K562 (cell line): ENCODE results near the gene ORMDL2. TPM values are rescaled to one million over a fixed set of nuclear protein-coding genes. Genes with fewer than 3 reads are reported as not detected.

Experiments used
- BCOR ChIP-seq: fragments of 450-650 bp; IDR thresholded peaks from 2 replicates; pipeline ENCODE4 v1.6.1; 2016
- CBFB ChIP-seq: sonication (generic); formaldehyde crosslinking; IDR thresholded peaks from 2 replicates; pipeline ENCODE4 v1.4.0; 2020; ENCODE audit warnings: mild to moderate bottlenecking, missing genetic modification reagents
- EGR1 ChIP-seq: fragments of 450-650 bp; conservative IDR thresholded peaks from 2 replicates; pipeline ENCODE4 v1.6.1; 2017; ENCODE audit warnings: mild to moderate bottlenecking
- FOXJ3 ChIP-seq: sonication (generic); formaldehyde crosslinking; IDR thresholded peaks from 2 replicates; pipeline ENCODE4 v1.4.0; 2020; ENCODE audit warnings: mild to moderate bottlenecking, missing genetic modification reagents
- FOXK1 ChIP-seq: sonication (generic); formaldehyde crosslinking; IDR thresholded peaks from 2 replicates; pipeline ENCODE4 v1.8.0; 2022; ENCODE audit warnings: missing genetic modification reagents, mild to moderate bottlenecking, borderline replicate concordance
- KLF16 ChIP-seq: IDR thresholded peaks from 2 replicates; pipeline ENCODE4 v1.6.1; 2016; ENCODE audit warnings: antibody characterized with exemption
- MCM5 ChIP-seq: fragments of 450-650 bp; IDR thresholded peaks from 2 replicates; pipeline ENCODE4 v1.6.1; 2016; ENCODE audit warnings: low read depth
- MXI1 ChIP-seq: IDR thresholded peaks from 2 replicates; pipeline ENCODE4 v1.6.1; 2011; ENCODE audit warnings: low read depth, mild to moderate bottlenecking, improper control_type of control experiment, low read length
- NCOA4 ChIP-seq: fragments of 450-650 bp; IDR thresholded peaks from 2 replicates; pipeline ENCODE4 v1.6.1; 2018; ENCODE audit warnings: mild to moderate bottlenecking; ENCODE audit not compliant: partially characterized antibody
- NCOR1 ChIP-seq: fragments of 450-650 bp; IDR thresholded peaks from 2 replicates; pipeline ENCODE4 v1.6.1; 2016; ENCODE audit warnings: mild to moderate bottlenecking, moderate library complexity
- NR1H2 ChIP-seq: sonication (generic); formaldehyde crosslinking; IDR thresholded peaks from 2 replicates; pipeline ENCODE4 v1.4.0; 2020; ENCODE audit warnings: mild to moderate bottlenecking, missing genetic modification reagents
- NR3C1 ChIP-seq: sonication (generic); formaldehyde crosslinking; IDR thresholded peaks from 2 replicates; pipeline ENCODE4 v1.8.1; 2022; ENCODE audit warnings: missing genetic modification reagents
- PHF21A ChIP-seq: fragments of 450-650 bp; IDR thresholded peaks from 2 replicates; pipeline ENCODE4 v1.6.1; 2017; ENCODE audit warnings: low read depth, borderline replicate concordance
- PTBP1 ChIP-seq: fragments of 200-400 bp; formaldehyde crosslinking; IDR thresholded peaks from 2 replicates; pipeline ENCODE4 v1.6.1; 2017; ENCODE audit warnings: low read depth, low read length
- RBFOX2 ChIP-seq: fragments of 200-400 bp; formaldehyde crosslinking; IDR thresholded peaks from 2 replicates; pipeline ENCODE4 v1.6.1; 2017; ENCODE audit warnings: low read depth, mild to moderate bottlenecking, low read length, moderate library complexity
- SMARCA5 ChIP-seq: fragments of 450-650 bp; IDR thresholded peaks from 2 replicates; pipeline ENCODE4 v1.6.1; 2016
- SP2 ChIP-seq: IDR thresholded peaks from 2 replicates; pipeline ENCODE4 v1.6.1; 2011; ENCODE audit warnings: mild to moderate bottlenecking, low read depth, low read length, moderate library complexity; ENCODE audit not compliant: poor library complexity, severe bottlenecking; ENCODE audit errors: extremely low read depth
- TAL1 ChIP-seq: fragments of 450-650 bp; IDR thresholded peaks from 2 replicates; pipeline ENCODE4 v1.6.1; 2016; ENCODE audit warnings: mild to moderate bottlenecking
- TEAD4 ChIP-seq, 2 experiments: sonication (generic) in 1 of 2; formaldehyde crosslinking in 1 of 2; IDR thresholded peaks; 2 replicates each; pipeline versions ENCODE4 v1.6.1 to v1.8.0; 2012 to 2022; ENCODE audit warnings: borderline replicate concordance in 1 of 2, inconsistent platforms in 1 of 2, low read length in 1 of 2, mild to moderate bottlenecking in 1 of 2, missing genetic modification reagents in 1 of 2
- ZFP30 ChIP-seq: fragments of 250-450 bp; sonication (Bioruptor Pico); IDR thresholded peaks from 2 replicates; pipeline ENCODE4 v1.8.0; 2022; ENCODE audit warnings: moderate library complexity, mild to moderate bottlenecking, inconsistent platforms, borderline replicate concordance
- ZNF121 ChIP-seq: sonication (generic); formaldehyde crosslinking; conservative IDR thresholded peaks from 2 replicates; pipeline ENCODE4 v1.8.0; 2022; ENCODE audit warnings: missing genetic modification reagents
- ZNF143 ChIP-seq: sonication (generic); formaldehyde crosslinking; IDR thresholded peaks from 2 replicates; pipeline ENCODE4 v1.9.0; 2022; ENCODE audit warnings: mild to moderate bottlenecking, missing genetic modification reagents
- ZNF282 ChIP-seq: sonication (generic); formaldehyde crosslinking; IDR thresholded peaks from 2 replicates; pipeline ENCODE4 v1.8.1; 2023; ENCODE audit warnings: missing genetic modification reagents
- ZNF586 ChIP-seq: fragments of 450-650 bp; formaldehyde crosslinking; conservative IDR thresholded peaks from 2 replicates; pipeline ENCODE4 v1.4.0; 2020; ENCODE audit warnings: mild to moderate bottlenecking, moderate library complexity
- ZNF778 ChIP-seq: fragments of 450-650 bp; formaldehyde crosslinking; IDR thresholded peaks from 2 replicates; pipeline ENCODE4 v1.4.0; 2020; ENCODE audit warnings: mild to moderate bottlenecking, moderate library complexity
- polyA plus RNA-seq, 8 experiments: library from polyadenylated mRNA; depleted of rRNA in 4 of 8; stranded (reverse) in 5 of 8; unstranded in 3 of 8; fragments of >200 nt; fragmentation: Nextera tagmentation in 2 of 8; fragmentation: Illumina TruSeq in 1 of 8; extraction: Ambion mirVana in 2 of 8; extraction: Trizol in 1 of 8; gene quantifications; 2 replicates each; pipeline versions ENCODE4 v1.2.1 to v1.2.3, GENCODE V29; 2011 to 2014; ENCODE audit warnings: inconsistent platforms in 1 of 8, missing spikeins in 1 of 8
- total RNA-seq, 7 experiments: library from RNA; depleted of rRNA in 6 of 7; stranded (reverse); fragments of >200 nt in 6 of 7; fragmentation: Illumina TruSeq in 2 of 7; extraction: Trizol in 2 of 7; gene quantifications; 2 replicates each; pipeline versions ENCODE4 v1.2.1 to v1.2.3, GENCODE V29; 2011 to 2021; ENCODE audit warnings: low replicate concordance in 1 of 7
- TF ChIP-seq, protein P1 (sequence below), 2 experiments: fragments of 200-800 bp in 1 of 2; sonication (Bioruptor generic) in 1 of 2; sonication (generic) in 1 of 2; formaldehyde crosslinking in 1 of 2; IDR thresholded peaks in 1 of 2; conservative IDR thresholded peaks in 1 of 2; 2 replicates each; pipeline versions ENCODE4 v1.5.0 to v1.6.1; 2016 to 2020; ENCODE audit warnings: missing compliant biosample characterization in 1 of 2, missing genetic modification characterization in 1 of 2, missing genetic modification reagents in 1 of 2

Gene ORMDL2
- total and polyA plus RNA-seq, 9 of the 15 experiments (the other 6 are each of a cell fraction or from before 2014, with no cell fraction given), result 9.9 to 113 (median 34.4) TPM

DNA sequence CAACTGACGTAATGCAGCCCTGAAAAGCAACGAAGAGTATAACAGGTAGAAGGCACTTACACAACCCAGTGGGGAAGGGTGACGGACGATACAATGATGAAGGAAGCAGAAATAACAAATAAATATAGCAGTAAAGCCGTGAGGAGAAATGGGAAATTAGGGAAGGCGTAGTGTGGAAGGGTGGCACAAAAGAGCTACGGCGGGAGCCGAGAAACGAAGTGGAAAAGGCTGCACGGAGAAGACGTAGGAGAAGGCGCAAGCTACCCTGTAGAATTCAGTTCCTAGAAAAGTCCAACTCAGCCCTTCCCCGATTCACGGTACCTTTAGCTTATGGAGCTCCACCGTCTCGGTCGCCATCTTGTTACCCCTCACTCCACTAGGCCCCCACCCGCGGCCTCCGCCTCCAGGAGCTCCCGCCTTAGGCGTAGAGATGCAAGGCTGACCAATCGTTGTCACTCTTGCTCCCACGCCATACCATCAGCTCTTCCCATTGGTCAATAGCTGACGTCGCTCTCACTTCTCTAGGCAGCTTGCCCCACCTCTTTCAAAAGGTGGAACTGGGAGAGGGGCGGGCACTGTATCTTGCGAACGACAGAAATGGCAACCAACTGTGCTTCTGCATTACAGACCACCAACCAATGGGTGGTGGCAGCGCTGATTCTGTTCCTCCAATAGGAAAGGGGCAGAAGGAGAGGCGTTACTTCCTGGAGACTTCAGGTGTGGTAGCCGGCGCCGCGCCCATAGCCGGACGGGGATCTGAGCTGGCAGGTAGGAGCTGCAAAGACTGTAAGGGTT lies at the start of gene ORMDL2, which contains the start of gene SARNP (continued):
- no peak for TF ChIP-seq ZNF778 (CRISPR knock-in tag)
- no peak for TF ChIP-seq ZNF121 (CRISPR knock-in tag)
- TF ChIP-seq MXI1, result no peak
- TF ChIP-seq MCM5, result no peak
- peak; percentile 46; the same call in 1 of the 2 replicates for TF ChIP-seq TEAD4 (IDR thresholded peaks at IDR 0.05; ENCODE audit: low read length)
- TF ChIP-seq TEAD4 (CRISPR knock-in tag; IDR thresholded peaks at IDR 0.05; ENCODE audit: borderline replicate concordance), result no peak
- TF ChIP-seq NCOR1, result no peak
- no peak for TF ChIP-seq ZNF143
- peak; percentile 82 for TF ChIP-seq SP2
- no peak for TF ChIP-seq ZFP30
- no peak for TF ChIP-seq NR3C1
- no peak for TF ChIP-seq NR1H2 (CRISPR knock-in tag)
- TF ChIP-seq ZNF282 (CRISPR knock-in tag), result no peak
- TF ChIP-seq FOXJ3 (CRISPR knock-in tag), result no peak
- TF ChIP-seq ZNF586, result no peak
- TF ChIP-seq FOXK1, result no peak
- TF ChIP-seq SMARCA5, result 0 out of 2 replicates have a peak, but pooled peaks have one; percentile 21
- no peak for TF ChIP-seq PHF21A
- peak; percentile 82 for TF ChIP-seq RBFOX2
- no peak for TF ChIP-seq TAL1
- 0 out of 2 replicates have a peak, but pooled peaks have one; percentile 28 for TF ChIP-seq BCOR
- TF ChIP-seq NCOA4, result no peak
- no peak for TF ChIP-seq PTBP1
- TF ChIP-seq, protein P1, sequence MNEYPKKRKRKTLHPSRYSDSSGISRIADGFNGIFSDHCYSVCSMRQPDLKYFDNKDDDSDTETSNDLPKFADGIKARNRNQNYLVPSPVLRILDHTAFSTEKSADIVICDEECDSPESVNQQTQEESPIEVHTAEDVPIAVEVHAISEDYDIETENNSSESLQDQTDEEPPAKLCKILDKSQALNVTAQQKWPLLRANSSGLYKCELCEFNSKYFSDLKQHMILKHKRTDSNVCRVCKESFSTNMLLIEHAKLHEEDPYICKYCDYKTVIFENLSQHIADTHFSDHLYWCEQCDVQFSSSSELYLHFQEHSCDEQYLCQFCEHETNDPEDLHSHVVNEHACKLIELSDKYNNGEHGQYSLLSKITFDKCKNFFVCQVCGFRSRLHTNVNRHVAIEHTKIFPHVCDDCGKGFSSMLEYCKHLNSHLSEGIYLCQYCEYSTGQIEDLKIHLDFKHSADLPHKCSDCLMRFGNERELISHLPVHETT (CRISPR knock-in tag; conservative IDR thresholded peaks at IDR 0.05 in 1 of 2, IDR thresholded peaks at IDR 0.05 in 1 of 2), result peak in 1 of 2 experiments; percentile 67; a peak in 2 of 4 replicates
- TF ChIP-seq EGR1, result peak; percentile 43
- no peak for TF ChIP-seq KLF16
- no peak for TF ChIP-seq CBFB (CRISPR knock-in tag)
